SK-N-SH (cell line): ENCODE measurements around the gene VPS25. TPM values are rescaled to one million over a fixed set of nuclear protein-coding genes. Genes with fewer than 3 reads are reported as not detected.
A peak's percentile ranks its signal among the peaks of the same experiment; 100 is the strongest.

Source experiments
- CTCF ChIA-PET: fragments of 300-600, 350-600 bp; formaldehyde crosslinking; extraction: SDS; loops from one replicate; lab custom pipeline; 2021; lab: Yijun Ruan, JAX
- POLR2A ChIA-PET: fragments of 350-600 bp; sonication (Branson Sonifier 250); formaldehyde crosslinking; extraction: SDS; loops from one replicate; lab custom pipeline; 2020; ENCODE audit warnings: antibody characterized with exemption, inconsistent platforms; lab: Yijun Ruan, JAX
- DNase-seq: peaks from one replicate; pipeline ENCODE4 v3.0.0; 2012
- H2AFZ ChIP-seq: fragments of 200-600 bp; sonication (generic); 2 replicates; pipeline ENCODE4 v1.8.1; 2016; ENCODE audit warnings: antibody characterized with exemption, mild to moderate bottlenecking, low read depth
- H3F3A ChIP-seq: fragments of 200-600 bp; sonication (generic); replicated peaks from 2 replicates; pipeline ENCODE3; 2016; ENCODE audit warnings: antibody characterized with exemption, mild to moderate bottlenecking; ENCODE audit not compliant: insufficient read depth
- H3K27ac ChIP-seq, 2 experiments: fragments of 200-500 bp in 1 of 2; fragments of 200-600 bp in 1 of 2; sonication (Bioruptor generic) in 1 of 2; sonication (generic), shearing (Covaris generic) in 1 of 2; 2 replicates each; pipeline versions ENCODE4 v1.5.1 to v1.6.1; 2014 to 2016; ENCODE audit warnings: low read depth in 2 of 2, inconsistent platforms in 1 of 2, low read length in 1 of 2, mild to moderate bottlenecking in 1 of 2, mixed read lengths in 1 of 2
- H3K27me3 ChIP-seq: fragments of 200-600 bp; sonication (generic), shearing (Covaris generic); 2 replicates; pipeline ENCODE4 v1.6.1; 2016; ENCODE audit warnings: mixed run types; ENCODE audit not compliant: insufficient read depth
- H3K36me3 ChIP-seq, 2 experiments: fragments of 200-500 bp in 1 of 2; fragments of 200-600 bp in 1 of 2; sonication (Bioruptor generic) in 1 of 2; sonication (generic) in 1 of 2; replicated peaks in 1 of 2; 2 replicates each; pipeline versions ENCODE3 to v1.5.1; 2014 to 2016; ENCODE audit warnings: low read length in 1 of 2, mild to moderate bottlenecking in 1 of 2; ENCODE audit not compliant: insufficient read depth in 2 of 2, control insufficient read depth in 1 of 2
- H3K4me1 ChIP-seq, 2 experiments: fragments of 200-500 bp in 1 of 2; fragments of 200-600 bp in 1 of 2; sonication (Bioruptor generic) in 1 of 2; sonication (generic), shearing (Covaris generic) in 1 of 2; 2 replicates each; pipeline versions ENCODE4 v1.5.1 to v1.6.1; 2014 to 2016; ENCODE audit warnings: low read depth in 1 of 2, low read length in 1 of 2, mixed run types in 1 of 2; ENCODE audit not compliant: insufficient read depth in 2 of 2, control insufficient read depth in 1 of 2
- H3K4me2 ChIP-seq: fragments of 200-600 bp; sonication (generic), shearing (Covaris generic); 2 replicates; pipeline ENCODE4 v1.6.1; 2017; ENCODE audit warnings: mixed run types
- H3K4me3 ChIP-seq, 2 experiments: fragments of 200-500 bp in 1 of 2; fragments of 200-600 bp in 1 of 2; sonication (Bioruptor generic) in 1 of 2; sonication (generic), shearing (Covaris generic) in 1 of 2; 2 replicates each; pipeline versions ENCODE4 v1.5.1 to v1.8.1; 2014 to 2016; ENCODE audit warnings: low read depth in 2 of 2, inconsistent platforms in 1 of 2, low read length in 1 of 2, mild to moderate bottlenecking in 1 of 2, mixed read lengths in 1 of 2, moderate library complexity in 1 of 2
- H3K79me2 ChIP-seq: fragments of 200-600 bp; sonication (generic); 2 replicates; pipeline ENCODE4 v1.8.1; 2017; ENCODE audit warnings: mild to moderate bottlenecking; ENCODE audit not compliant: insufficient read depth
- H3K9ac ChIP-seq: fragments of 200-600 bp; sonication (generic); 2 replicates; pipeline ENCODE4 v1.6.1; 2017; ENCODE audit warnings: mixed run types
- H3K9me2 ChIP-seq: fragments of 200-600 bp; sonication (generic); 2 replicates; pipeline ENCODE4 v1.6.1; 2017; ENCODE audit warnings: mixed run types
- H3K9me3 ChIP-seq: fragments of 200-600 bp; sonication (generic); 2 replicates; pipeline ENCODE4 v1.6.1; 2017; ENCODE audit warnings: mixed run types, mild to moderate bottlenecking, moderate library complexity
- H4K20me1 ChIP-seq: fragments of 200-600 bp; sonication (generic); 2 replicates; pipeline ENCODE4 v1.6.1; 2017; ENCODE audit warnings: mild to moderate bottlenecking, mixed run types; ENCODE audit not compliant: insufficient read depth
- IRF3 ChIP-seq: fragments of 150-350 bp; IDR thresholded peaks from 2 replicates; pipeline ENCODE4 v1.6.1; 2016; ENCODE audit warnings: mild to moderate bottlenecking, low read depth, low read length
- PBX3 ChIP-seq: IDR thresholded peaks from 2 replicates; pipeline ENCODE4; 2012
- POLR2AphosphoS5 ChIP-seq: IDR thresholded peaks from 2 replicates; pipeline ENCODE4 v1.6.1; 2012; ENCODE audit warnings: low read depth, low read length
- REST ChIP-seq: IDR thresholded peaks from 2 replicates; pipeline ENCODE4 v1.6.1; 2012; ENCODE audit warnings: mild to moderate bottlenecking, low read depth, low read length, moderate library complexity
- SIN3A ChIP-seq: IDR thresholded peaks from 2 replicates; pipeline ENCODE4 v1.6.1; 2012; ENCODE audit warnings: low read depth, mild to moderate bottlenecking, low read length, moderate library complexity, borderline replicate concordance
- TCF12 ChIP-seq: IDR thresholded peaks from 2 replicates; pipeline ENCODE4 v1.4.0; 2012
- YY1 ChIP-seq: IDR thresholded peaks from 2 replicates; pipeline ENCODE4 v1.4.0; 2012; ENCODE audit warnings: low read depth, mild to moderate bottlenecking
- WGBS: methylation state at CpG from one replicate; pipeline ENCODE4 v1.1.6; 2017; ENCODE audit warnings: low lambda C conversion rate; 5-methylcytosine and 5-hydroxymethylcytosine counted together
- polyA plus RNA-seq, 3 experiments: library from polyadenylated mRNA; depleted of rRNA; stranded (reverse); fragments of >200 nt; gene quantifications; 2 replicates each; pipeline ENCODE4 v1.2.3, GENCODE V29; 2012

VPS25 gene
- polyA plus RNA-seq, 1 of the 3 experiments (the other 2 are of a cell fraction), result 127 TPM

- Histone ChIP-seq H3K9me2 (no peaks in the 10 kb centered on the region), H3F3A (peaks cover 7% of the 10 kb centered on the region), H3K27me3 (no peaks in the 10 kb centered on the region), H3K4me1 (peaks cover 14% of the 10 kb centered on the region in 2 experiments; a peak in 3 of 4 replicates), H3K9me3 (no peaks in the 10 kb centered on the region), H3K27ac (peak overlapping the region in 1 of 2 experiments; percentile 58; a peak in 1 of 4 replicates), H3K9ac (peak overlapping the region; percentile 87), H3K36me3 (peaks cover 20 to 23% of the 10 kb centered on the region in 2 experiments), H3K79me2 (peaks cover 49% of the 10 kb centered on the region), H3K4me2 (peak overlapping the region; percentile 98), H2AFZ (no peak overlapping the region), H4K20me1 (no peaks in the 10 kb centered on the region), H3K4me3 (peak overlapping the region; percentile 61 to 84; a peak in 3 of 4 replicates)
- ChIA-PET CTCF (interaction anchor here (0.7 to 1.8 kb wide), 4 partner anchors 8 to 203 kb away, joined by 3 to 7 read pairs (median 4); partner anchors contain the start of genes BECN1 and VPS25), POLR2A (interaction anchor here (1.8 kb wide), 1 partner anchor 8 kb away, joined by 6 read pairs; the partner anchor contains the start of gene VPS25)
- 75% methylated on average over 5 of the region's 10 CpGs for WGBS
- TF ChIP-seq IRF3 (no peak), YY1 (no peak), REST (no peak), TCF12 (no peak), PBX3 (no peak), SIN3A (no peak), POLR2AphosphoS5 (no peak)
- no peak for DNase-seq
Observed at GRCh38 chr17:42781639-42782165, 8.5 kb downstream of the VPS25 start.
